Neural progenitor cell (in vitro differentiated cells): ENCODE results near the gene KIF19. TPM values are rescaled to one million over a fixed set of nuclear protein-coding genes. Genes with fewer than 3 reads are reported as not detected.

ENCODE experiments used
- DNase-seq: peaks from one replicate; pipeline ENCODE4 v3.0.0-alpha.2; 2016; ENCODE audit warnings: low spot score
- H2AFZ ChIP-seq: fragments of 200-600 bp; sonication (generic); replicated peaks from 2 replicates; pipeline ENCODE4 v1.6.1; 2016; ENCODE audit warnings: antibody characterized with exemption
- H3F3A ChIP-seq: fragments of 200-600 bp; sonication (generic); 2 replicates; pipeline ENCODE4 v1.6.1; 2016; ENCODE audit warnings: antibody characterized with exemption, low read depth
- H3K27ac ChIP-seq: fragments of 200-600 bp; sonication (generic); 2 replicates; pipeline ENCODE4 v1.5.1; 2016; ENCODE audit warnings: mild to moderate bottlenecking
- H3K27me3 ChIP-seq: fragments of 200-600 bp; sonication (generic); 2 replicates; pipeline ENCODE4 v1.6.1; 2016; ENCODE audit warnings: mild to moderate bottlenecking, moderate library complexity
- H3K36me3 ChIP-seq: fragments of 200-600 bp; sonication (generic); 2 replicates; pipeline ENCODE4 v1.5.1; 2016
- H3K4me1 ChIP-seq: fragments of 200-600 bp; sonication (generic); 2 replicates; pipeline ENCODE4 v1.6.1; 2016; ENCODE audit warnings: mixed run types
- H3K4me2 ChIP-seq: fragments of 200-600 bp; sonication (generic); 2 replicates; pipeline ENCODE4 v1.6.1; 2016
- H3K4me3 ChIP-seq: fragments of 200-600 bp; sonication (generic); 2 replicates; pipeline ENCODE4 v1.5.1; 2016
- H3K79me2 ChIP-seq: fragments of 200-600 bp; sonication (generic); 2 replicates; pipeline ENCODE4 v1.6.1; 2016; ENCODE audit warnings: low read depth
- H3K9ac ChIP-seq: fragments of 200-600 bp; sonication (generic); 2 replicates; pipeline ENCODE4 v1.6.1; 2016
- H3K9me3 ChIP-seq: fragments of 200-600 bp; sonication (generic); 2 replicates; pipeline ENCODE4 v1.5.1; 2016; ENCODE audit warnings: low read depth
- H4K20me1 ChIP-seq: fragments of 200-600 bp; sonication (generic); 2 replicates; pipeline ENCODE4 v1.6.1; 2016; ENCODE audit warnings: low read depth
- H3K27ac Mint-ChIP-seq: 3 replicates; pipeline ENCODE4 v1.8.0; 2021; ENCODE audit warnings: mixed read lengths
- H3K27me3 Mint-ChIP-seq: 2 replicates; pipeline ENCODE4 v1.8.0; 2022; ENCODE audit warnings: low read depth, mild to moderate bottlenecking, inconsistent platforms, moderate library complexity, mixed read lengths; ENCODE audit not compliant: insufficient read depth
- H3K36me3 Mint-ChIP-seq: 3 replicates; pipeline ENCODE4 v1.8.0; 2021; ENCODE audit warnings: mixed read lengths
- H3K4me1 Mint-ChIP-seq: 3 replicates; pipeline ENCODE4 v1.8.0; 2021; ENCODE audit warnings: mixed read lengths
- H3K4me3 Mint-ChIP-seq: 3 replicates; pipeline ENCODE4 v1.8.0; 2021; ENCODE audit warnings: mild to moderate bottlenecking, moderate library complexity, mixed read lengths
- H3K9me3 Mint-ChIP-seq: 3 replicates; pipeline ENCODE4 v1.8.0; 2020; ENCODE audit warnings: mixed read lengths
- CTCF ChIP-seq: fragments of 200-600 bp; sonication (generic); IDR thresholded peaks from 2 replicates; pipeline ENCODE4 v1.5.1; 2017; ENCODE audit warnings: antibody characterized with exemption, mild to moderate bottlenecking
- EZH2 ChIP-seq: fragments of 200-600 bp; sonication (generic); IDR thresholded peaks from 2 replicates; pipeline ENCODE4 v1.6.1; 2017; ENCODE audit warnings: antibody characterized with exemption, mild to moderate bottlenecking, moderate library complexity
- EZH2phosphoT487 ChIP-seq: fragments of 200-600 bp; sonication (generic); IDR thresholded peaks from 2 replicates; pipeline ENCODE4 v1.6.1; 2017; ENCODE audit warnings: antibody characterized with exemption
- total RNA-seq: library from RNA; depleted of rRNA; stranded (reverse); fragments of >200 nt; gene quantifications from 2 replicates; pipeline ENCODE4 v1.2.3, GENCODE V29; 2015; ENCODE audit warnings: low replicate concordance

The KIF19 gene
- total RNA-seq, 1 donor from 2014 or later = 0.15 TPM

- Histone ChIP-seq H3K4me1 (peaks cover 29% of the 10 kb centered on the region), H3K4me2 (peak within 1 kb of the TSS; percentile 52), H3K79me2 (no peaks in the 10 kb centered on the region), H3K27me3 (no peaks in the 10 kb centered on the region), H3K9me3 (no peaks in the 10 kb centered on the region), H3K36me3 (no peaks in the 10 kb centered on the region), H3K27ac (no peak within 1 kb of the TSS), H3F3A (peaks cover 3% of the 10 kb centered on the region), H3K4me3 (no peak within 1 kb of the TSS), H3K9ac (no peak within 1 kb of the TSS), H2AFZ (no peak within 1 kb of the TSS), H4K20me1 (no peaks in the 10 kb centered on the region)
- Mint-ChIP-seq H3K36me3 (no peaks in the 10 kb centered on the region), H3K4me1 (peaks cover 37% of the 10 kb centered on the region), H3K27me3 (peaks cover 6% of the 10 kb centered on the region), H3K9me3 (no peaks in the 10 kb centered on the region), H3K4me3 (no peak within 1 kb of the TSS), H3K27ac (peak within 1 kb of the TSS; percentile 51)
- TF ChIP-seq EZH2phosphoT487 (no peak), CTCF (no peak), EZH2 (no peak)
- no peak for DNase-seq
These were observed 41.2 kb downstream of the KIF19 start, which contains the start of gene GPR142 for GRCh38 chr17:74367206-74367605. TSS of gene GPR142 (plus strand) at chr17:74367506. CDS start at chr17:74369541, 2,035 bp downstream.

DNA sequence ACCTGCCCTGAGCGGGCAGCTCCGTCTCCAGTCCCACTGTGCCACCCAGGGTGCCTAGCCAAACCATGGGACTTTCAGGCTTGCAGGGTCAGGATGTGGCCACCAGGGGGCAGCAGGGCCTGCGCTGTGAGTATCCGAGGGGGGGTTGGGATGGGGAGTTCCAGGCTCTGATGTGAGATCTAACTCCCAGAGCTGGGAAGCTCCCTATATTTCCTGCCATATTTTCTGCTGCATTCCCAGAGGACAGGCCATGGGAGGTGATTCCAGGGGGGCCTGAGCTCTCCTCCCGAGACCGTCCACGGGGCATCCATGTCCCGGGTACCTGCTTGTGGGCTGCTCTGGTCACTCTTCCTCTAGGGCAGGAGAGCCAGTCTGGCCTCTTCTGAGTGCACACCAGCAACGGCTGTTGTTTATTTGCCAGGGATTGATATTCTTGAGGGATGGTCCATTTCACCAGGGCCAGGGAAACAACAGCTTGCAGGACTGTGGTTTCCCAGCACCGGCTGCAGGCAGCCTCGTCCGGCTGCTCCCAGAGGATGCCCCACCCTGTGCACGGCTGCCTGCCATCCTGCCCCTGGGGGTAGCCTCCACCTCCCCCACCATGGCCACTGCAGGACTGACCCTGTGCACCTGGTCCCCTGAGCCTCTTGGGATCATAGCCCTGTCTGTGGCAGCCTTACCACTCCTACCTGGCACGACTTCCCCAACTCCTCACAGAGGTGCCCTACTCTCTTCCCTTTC, 42.5 kb downstream of the KIF19 start:
- Mint-ChIP-seq H3K9me3 (no peaks in the 10 kb centered on the region), H3K36me3 (no peaks in the 10 kb centered on the region), H3K4me1 (peaks cover 24% of the 10 kb centered on the region), H3K27ac (no peak overlapping the region), H3K4me3 (no peak overlapping the region), H3K27me3 (peaks cover 6% of the 10 kb centered on the region)
- TF ChIP-seq EZH2 (no peak), CTCF (peak; percentile 98)
- no peaks in the 10 kb centered on the region for H3K27me3 ChIP-seq
- H3K36me3 ChIP-seq = no peaks in the 10 kb centered on the region
- peak overlapping the region; percentile 52 for H3K4me2 ChIP-seq
- H3K27ac ChIP-seq = no peak overlapping the region
- DNase-seq = peak; percentile 85
- no peak overlapping the region for H3K9ac ChIP-seq
- H2AFZ ChIP-seq = no peak overlapping the region
- no peaks in the 10 kb centered on the region for H3F3A ChIP-seq
- H3K4me1 ChIP-seq = peaks cover 16% of the 10 kb centered on the region
- H3K4me3 ChIP-seq = no peak overlapping the region
- H3K79me2 ChIP-seq = no peaks in the 10 kb centered on the region
- H3K9me3 ChIP-seq = no peaks in the 10 kb centered on the region
- no peaks in the 10 kb centered on the region for H4K20me1 ChIP-seq

DNA sequence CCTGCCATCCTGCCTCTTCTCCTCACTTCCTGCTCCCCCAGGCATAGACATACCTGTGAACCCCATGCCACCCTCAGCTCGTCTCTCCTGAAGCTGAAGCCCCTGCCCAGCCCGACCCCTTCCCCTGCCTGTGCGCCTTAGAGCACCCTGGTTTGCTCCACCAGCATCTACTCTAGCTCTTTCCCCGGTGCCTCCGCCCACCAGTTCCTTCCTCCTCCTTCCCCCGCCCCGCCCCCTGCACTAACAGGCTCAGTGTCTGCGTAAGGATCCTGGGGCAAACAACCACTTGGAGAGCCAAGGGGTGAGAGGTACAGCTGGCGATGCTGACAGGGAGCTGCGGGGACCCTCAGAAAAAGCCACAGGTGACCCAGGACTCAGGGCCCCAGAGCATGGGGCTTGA, 43.2 kb downstream of the KIF19 start:
- Mint-ChIP-seq H3K9me3 (no peaks in the 10 kb centered on the region), H3K27me3 (peaks cover 7% of the 10 kb centered on the region), H3K36me3 (no peaks in the 10 kb centered on the region), H3K27ac (peak overlapping the region; percentile 90), H3K4me1 (peaks cover 19% of the 10 kb centered on the region), H3K4me3 (no peak overlapping the region)
- Histone ChIP-seq H3K36me3 (no peaks in the 10 kb centered on the region), H3K9ac (no peak overlapping the region), H3K27ac (no peak overlapping the region), H3K4me1 (peaks cover 15% of the 10 kb centered on the region), H4K20me1 (no peaks in the 10 kb centered on the region), H3K4me2 (peak overlapping the region; percentile 52), H2AFZ (peak overlapping the region; percentile 82), H3F3A (no peaks in the 10 kb centered on the region), H3K27me3 (no peaks in the 10 kb centered on the region), H3K4me3 (no peak overlapping the region), H3K79me2 (no peaks in the 10 kb centered on the region), H3K9me3 (no peaks in the 10 kb centered on the region)
- DNase-seq = peak; percentile 67
- TF ChIP-seq EZH2 = no peak
- no peak for TF ChIP-seq CTCF
- TF ChIP-seq EZH2phosphoT487 = no peak
